Occipital lobe (tissue), 3 donors: ENCODE data around the gene CD9. TPM values are rescaled to one million over a fixed set of nuclear protein-coding genes. Genes with fewer than 3 reads are reported as not detected.
A peak's percentile ranks its signal among the peaks of the same experiment; 100 is the strongest.

Source experiments
- DNase-seq: peaks from one replicate; lab custom pipeline; 2025; lab: John Stamatoyannopoulos, UW
- small RNA-seq: library from RNA; depleted of rRNA; stranded (forward); fragments of <200 nt; gene quantifications from one replicate; pipeline ENCODE3, GENCODE V24; 2014
- total RNA-seq: library from RNA; depleted of rRNA; stranded (reverse); fragments of >200 nt; gene quantifications from one replicate; pipeline ENCODE4 v1.2.3, GENCODE V29; 2014

CD9 gene
- total RNA-seq, 1 donor from 2014 or later: 29.5 TPM

GRCh38 chr12:6274231-6275221 lies 74.3 kb downstream of the CD9 start:
- no peak for DNase-seq

- no peak for DNase-seq
These were observed 76.0 kb downstream of the CD9 start for GRCh38 chr12:6275928-6276887.

- no peak for DNase-seq
These were observed 76.9 kb downstream of the CD9 start for GRCh38 chr12:6276956-6277620.

- DNase-seq: no peak
These were observed 77.8 kb downstream of the CD9 start for GRCh38 chr12:6277982-6278438.

- peak; percentile 31 for DNase-seq
These were observed 78.4 kb downstream of the CD9 start for GRCh38 chr12:6278439-6279255.

GRCh38 chr12:6279256-6279628 lies 79.0 kb downstream of the CD9 start:
- no peak for DNase-seq

GRCh38 chr12:6279631-6280030 lies 79.4 kb downstream of the CD9 start:
- no peak for DNase-seq

GRCh38 chr12:6280053-6280469 lies 79.9 kb downstream of the CD9 start:
- no peak for DNase-seq

GRCh38 chr12:6280672-6281071 lies 80.5 kb downstream of the CD9 start:
- DNase-seq: no peak

GRCh38 chr12:6281081-6281809 lies 81.0 kb downstream of the CD9 start:
- DNase-seq: no peak

- no peak for DNase-seq
These were observed 82.2 kb downstream of the CD9 start for GRCh38 chr12:6282453-6282840.

GRCh38 chr12:6284273-6284672 lies 84.1 kb downstream of the CD9 start:
- no peak for DNase-seq

- DNase-seq: peak; percentile 11
These were observed 84.9 kb downstream of the CD9 start for GRCh38 chr12:6285063-6285477.

GRCh38 chr12:6285532-6286306 lies 85.5 kb downstream of the CD9 start:
- DNase-seq: no peak

Small RNAs within 50 kb of the gene (small RNA-seq; reads per million reads assigned to genes)
- gene ATP5MFP5: not detected
- not detected for gene RF00019

Other genes with a start within 250 kb of the CD9 start
- gene VWF, start 75.7 kb upstream of the CD9 start, total RNA-seq: 9.7 TPM
- not detected for gene PLEKHG6, start 110.3 kb downstream of the CD9 start, total RNA-seq
- 14.8 TPM for gene TNFRSF1A, start 141.7 kb downstream of the CD9 start, total RNA-seq
- not detected for gene SCNN1A, start 175.2 kb downstream of the CD9 start, total RNA-seq
- gene LTBR, start 183.8 kb downstream of the CD9 start, total RNA-seq: 1.9 TPM
- gene CD27, start 244.6 kb downstream of the CD9 start, total RNA-seq: 0.94 TPM